ENCODE measurements around the gene ADGRD1. TPM values are rescaled to one million over a fixed set of nuclear protein-coding genes. Genes with fewer than 3 reads are reported as not detected.
"Not testable (repeated sequence)": the region's sequence is repeated elsewhere in the genome, so short reads cannot be mapped to it uniquely, and the experiment has no call there.

Gene ADGRD1
- total and polyA plus RNA-seq, 12 donors, result 0.87 to 6.0 (median 1.6) TPM

DNA sequence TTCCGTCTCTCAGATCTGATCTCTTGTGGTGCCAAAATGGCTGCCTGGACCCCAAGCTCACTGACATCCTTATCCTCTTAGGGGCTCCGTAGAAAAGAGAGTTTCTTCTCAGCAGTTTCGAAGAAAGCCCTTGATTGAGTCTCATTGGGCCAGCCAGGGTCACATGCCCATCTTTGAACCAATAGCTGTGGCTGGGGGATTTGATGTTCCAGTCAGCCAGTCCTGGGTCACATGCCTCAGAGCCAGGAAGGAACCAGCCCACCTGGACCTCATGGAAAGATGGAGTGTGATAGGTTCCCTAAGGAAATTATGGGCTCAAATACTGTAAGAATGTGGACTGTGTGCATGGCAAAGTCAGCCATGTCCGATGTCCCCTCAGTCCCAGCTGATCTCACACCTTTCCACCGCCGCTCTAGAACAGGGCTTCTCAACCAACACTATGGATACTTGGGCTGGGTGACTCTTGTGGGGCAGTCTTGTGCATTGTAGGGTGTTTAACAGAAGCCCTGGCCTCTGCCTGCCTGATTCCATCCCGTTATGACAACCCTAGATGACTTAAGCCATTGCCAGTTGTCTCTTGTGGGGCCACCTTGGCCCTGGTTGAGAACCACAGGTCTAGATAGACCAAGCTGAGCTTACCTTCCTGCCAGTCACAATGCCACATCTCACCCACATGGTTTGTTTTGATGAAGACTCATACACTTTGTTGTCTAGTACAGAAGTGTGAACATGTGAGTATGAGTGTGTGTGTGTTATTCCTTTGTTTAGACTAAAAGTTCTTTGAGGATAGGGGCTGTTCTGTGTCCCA is 163.9 kb downstream of the ADGRD1 start:
- H3K27ac ChIP-seq, result peak overlapping the region in 1 of 5 donors; percentile 79
- intact Hi-C loops (cut with DNase I), result no loop called here
- WGBS, 4 donors, result 79 to 90% (median 85%) methylated on average over 7 of the region's 7 CpGs
- H3K36me3 ChIP-seq (replicated peaks in 1 of 2), result no peaks in the 10 kb centered on the region
- no peak for DNase-seq
- H3K27me3 ChIP-seq, result no peaks in the 10 kb centered on the region
- no peaks in the 10 kb centered on the region for H3K9me3 ChIP-seq (replicated peaks in 1 of 3)
- H3K4me1 ChIP-seq (replicated peaks in 1 of 2), result no peaks in the 10 kb centered on the region
- no peak overlapping the region for H3K4me3 ChIP-seq
- TF ChIP-seq, protein P1, sequence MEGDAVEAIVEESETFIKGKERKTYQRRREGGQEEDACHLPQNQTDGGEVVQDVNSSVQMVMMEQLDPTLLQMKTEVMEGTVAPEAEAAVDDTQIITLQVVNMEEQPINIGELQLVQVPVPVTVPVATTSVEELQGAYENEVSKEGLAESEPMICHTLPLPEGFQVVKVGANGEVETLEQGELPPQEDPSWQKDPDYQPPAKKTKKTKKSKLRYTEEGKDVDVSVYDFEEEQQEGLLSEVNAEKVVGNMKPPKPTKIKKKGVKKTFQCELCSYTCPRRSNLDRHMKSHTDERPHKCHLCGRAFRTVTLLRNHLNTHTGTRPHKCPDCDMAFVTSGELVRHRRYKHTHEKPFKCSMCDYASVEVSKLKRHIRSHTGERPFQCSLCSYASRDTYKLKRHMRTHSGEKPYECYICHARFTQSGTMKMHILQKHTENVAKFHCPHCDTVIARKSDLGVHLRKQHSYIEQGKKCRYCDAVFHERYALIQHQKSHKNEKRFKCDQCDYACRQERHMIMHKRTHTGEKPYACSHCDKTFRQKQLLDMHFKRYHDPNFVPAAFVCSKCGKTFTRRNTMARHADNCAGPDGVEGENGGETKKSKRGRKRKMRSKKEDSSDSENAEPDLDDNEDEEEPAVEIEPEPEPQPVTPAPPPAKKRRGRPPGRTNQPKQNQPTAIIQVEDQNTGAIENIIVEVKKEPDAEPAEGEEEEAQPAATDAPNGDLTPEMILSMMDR (IDR thresholded peaks at IDR 0.05), result no peak
- TF ChIP-seq POLR2A (IDR thresholded peaks at IDR 0.05), result no peak

DNA sequence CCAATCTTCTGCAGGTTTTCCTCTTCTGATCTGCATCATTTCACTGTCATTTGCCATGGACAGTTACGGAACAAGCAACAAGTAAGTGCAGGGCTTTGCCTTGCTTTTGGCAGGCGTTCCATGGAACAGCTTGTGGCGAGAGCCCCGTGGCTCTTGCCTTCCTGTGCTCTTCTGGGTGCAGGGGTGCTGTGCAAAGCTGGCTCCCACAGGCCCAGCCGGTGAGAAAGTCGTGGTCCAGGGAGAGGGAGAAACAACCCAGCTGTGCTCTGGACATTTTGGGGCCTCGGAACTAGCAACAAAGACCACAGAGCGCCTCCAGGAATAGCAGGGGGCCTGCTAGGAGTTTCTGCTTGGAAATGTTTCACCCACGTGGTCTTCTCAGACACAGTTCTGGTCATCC is 164.7 kb downstream of the ADGRD1 start:
- no peak for TF ChIP-seq POLR2A (IDR thresholded peaks at IDR 0.05)
- TF ChIP-seq, protein P1 (IDR thresholded peaks at IDR 0.05), result no peak
- H3K4me1 ChIP-seq (replicated peaks in 1 of 2), result no peaks in the 10 kb centered on the region
- no peak overlapping the region for H3K4me3 ChIP-seq
- H3K9me3 ChIP-seq (replicated peaks in 1 of 3), result no peaks in the 10 kb centered on the region
- H3K27me3 ChIP-seq, result no peaks in the 10 kb centered on the region
- DNase-seq, result no peak
- H3K36me3 ChIP-seq (replicated peaks in 1 of 2), result no peaks in the 10 kb centered on the region
- intact Hi-C loops (cut with DNase I), result no loop called here
- H3K27ac ChIP-seq, result no peak overlapping the region
- WGBS, 4 donors, result 58 to 78% (median 74%) methylated on average over 4 to 9 of the region's 9 CpGs

DNA sequence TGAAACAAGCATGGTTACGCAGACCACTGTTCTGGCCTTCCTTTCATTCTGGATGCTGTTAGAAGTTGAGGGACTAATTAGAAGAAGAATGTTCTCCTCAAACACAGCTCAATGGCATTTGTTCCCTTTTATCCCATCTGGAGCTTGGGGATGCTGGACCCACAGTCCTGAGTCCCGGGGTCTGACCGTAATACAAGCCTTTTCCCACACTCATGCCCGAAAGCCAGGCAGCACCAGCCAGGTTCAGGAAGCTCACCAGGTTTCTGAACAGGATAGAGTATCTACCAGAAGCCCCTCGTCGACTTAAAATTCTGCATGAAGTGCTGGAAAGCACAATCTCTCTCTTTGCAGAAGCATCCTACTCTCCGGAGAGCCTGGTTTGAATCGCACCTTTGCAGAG is 165.6 kb downstream of the ADGRD1 start:
- WGBS, 4 donors, result 76 to 86% (median 85%) methylated on average over 4 to 8 of the region's 8 CpGs
- DNase-seq; H3K4me3 ChIP-seq; H3K9me3 ChIP-seq (replicated peaks in 1 of 3); H3K36me3 ChIP-seq (replicated peaks in 1 of 2); intact Hi-C loops (cut with DNase I); H3K27ac ChIP-seq; H3K27me3 ChIP-seq; H3K4me1 ChIP-seq (replicated peaks in 1 of 2): not testable (repeated sequence)

DNA sequence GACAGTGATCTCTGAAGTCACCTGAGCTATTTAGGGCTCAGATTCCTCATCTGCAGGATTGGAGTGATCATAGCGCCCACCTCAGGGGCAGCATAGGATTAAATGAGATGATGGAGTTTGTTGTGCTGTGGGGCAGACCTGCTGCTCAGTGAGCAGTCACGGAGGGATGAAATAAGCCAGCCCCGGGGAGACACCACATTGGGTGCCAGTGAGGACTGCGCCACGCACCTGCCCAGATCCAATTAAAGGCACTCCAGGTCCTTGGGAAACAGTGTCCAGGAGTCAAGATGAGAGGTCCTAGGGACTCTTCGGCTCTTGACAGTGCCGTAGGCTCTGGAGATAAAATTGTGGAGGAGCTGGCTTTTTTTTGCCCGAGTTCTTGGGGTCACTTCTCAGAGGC is 166.2 kb downstream of the ADGRD1 start:
- 72 to 96% (median 85%) methylated on average over 7 to 8 of the region's 8 CpGs for WGBS, 4 donors
- H3K27ac ChIP-seq, result no peak overlapping the region
- no peaks in the 10 kb centered on the region for H3K4me1 ChIP-seq (replicated peaks in 1 of 2)
- H3K4me3 ChIP-seq, result no peak overlapping the region
- TF ChIP-seq, protein P1 (IDR thresholded peaks at IDR 0.05), result no peak
- no peak for TF ChIP-seq POLR2A (IDR thresholded peaks at IDR 0.05)
- no peak for DNase-seq
- H3K9me3 ChIP-seq (replicated peaks in 1 of 3), result no peaks in the 10 kb centered on the region
- no peaks in the 10 kb centered on the region for H3K36me3 ChIP-seq (replicated peaks in 1 of 2)
- H3K27me3 ChIP-seq, result no peaks in the 10 kb centered on the region
- intact Hi-C loops (cut with DNase I), result no loop called here

DNA sequence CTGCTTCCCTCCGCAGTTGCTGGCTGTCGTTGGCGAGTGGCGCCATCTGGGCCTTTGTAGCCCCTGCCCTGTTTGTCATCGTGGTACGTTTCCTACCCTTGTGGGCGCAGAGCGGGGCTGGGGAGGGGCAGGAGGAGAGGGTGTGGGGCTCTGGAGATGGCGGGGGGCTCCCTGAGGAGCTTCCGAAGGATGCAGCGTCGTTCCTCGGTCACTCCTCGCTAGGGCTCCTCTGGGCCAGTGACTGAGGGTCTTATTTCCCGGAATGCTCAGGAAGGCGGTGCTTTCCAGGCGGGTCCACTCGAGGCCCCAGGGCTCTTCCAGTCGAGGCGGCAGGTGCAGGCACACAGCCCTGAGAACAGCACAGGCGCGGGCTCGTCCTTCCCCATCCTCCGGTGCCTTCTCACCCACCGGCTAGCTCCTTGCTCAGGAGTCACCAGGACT is 167.1 kb downstream of the ADGRD1 start:
- 83 to 90% (median 85%) methylated on average over 22 to 25 of the region's 25 CpGs for WGBS, 4 donors
- Histone ChIP-seq H3K4me3 (no peak overlapping the region), H3K27me3 (no peaks in the 10 kb centered on the region), H3K36me3 (replicated peaks in 1 of 2) (no peaks in the 10 kb centered on the region), H3K4me1 (replicated peaks in 1 of 2) (no peaks in the 10 kb centered on the region), H3K9me3 (replicated peaks in 1 of 3) (no peaks in the 10 kb centered on the region), H3K27ac (no peak overlapping the region)
- TF ChIP-seq, protein P1 (IDR thresholded peaks at IDR 0.05), result no peak
- TF ChIP-seq POLR2A (IDR thresholded peaks at IDR 0.05), result no peak
- DNase-seq, result peak in 1 of 7 donors; percentile 3
- intact Hi-C loops (cut with DNase I), result no loop called here
